IPS-18c (cell line): ENCODE results near the gene SHROOM3.

Experiments
- H3K4me3 ChIP-seq: 2 replicates; pipeline ENCODE4 v1.7.0; 2013; ENCODE audit warnings: low read depth, mild to moderate bottlenecking, low read length, moderate library complexity; ENCODE audit not compliant: insufficient read depth
- H3K9me3 ChIP-seq: one replicate; pipeline ENCODE4 v1.6.1; 2013; ENCODE audit warnings: mild to moderate bottlenecking, low read length, moderate library complexity; ENCODE audit not compliant: control insufficient read depth, insufficient read depth

The SHROOM3 gene

DNA sequence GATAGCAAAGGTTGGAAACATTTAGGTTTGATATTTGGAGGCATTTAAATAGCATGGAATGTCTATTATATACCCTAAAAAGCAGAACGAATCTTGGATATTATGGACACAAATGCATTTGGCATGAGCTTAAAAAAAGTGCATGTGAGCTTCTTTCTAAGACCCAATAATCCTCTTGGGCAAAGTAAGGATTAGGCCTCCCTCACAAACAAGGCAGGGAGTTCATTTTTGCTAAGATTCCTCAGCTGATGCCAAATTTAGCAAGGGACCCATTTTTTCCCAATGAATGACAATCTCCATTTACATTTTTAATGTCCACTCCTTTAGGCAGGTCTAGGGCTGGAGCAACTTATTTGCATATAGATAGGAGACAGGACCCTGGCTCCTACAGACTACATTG is 263.1 kb downstream of the SHROOM3 start:
- Histone ChIP-seq H3K4me3 (no peak overlapping the region), H3K9me3 (no peaks in the 10 kb centered on the region)

DNA sequence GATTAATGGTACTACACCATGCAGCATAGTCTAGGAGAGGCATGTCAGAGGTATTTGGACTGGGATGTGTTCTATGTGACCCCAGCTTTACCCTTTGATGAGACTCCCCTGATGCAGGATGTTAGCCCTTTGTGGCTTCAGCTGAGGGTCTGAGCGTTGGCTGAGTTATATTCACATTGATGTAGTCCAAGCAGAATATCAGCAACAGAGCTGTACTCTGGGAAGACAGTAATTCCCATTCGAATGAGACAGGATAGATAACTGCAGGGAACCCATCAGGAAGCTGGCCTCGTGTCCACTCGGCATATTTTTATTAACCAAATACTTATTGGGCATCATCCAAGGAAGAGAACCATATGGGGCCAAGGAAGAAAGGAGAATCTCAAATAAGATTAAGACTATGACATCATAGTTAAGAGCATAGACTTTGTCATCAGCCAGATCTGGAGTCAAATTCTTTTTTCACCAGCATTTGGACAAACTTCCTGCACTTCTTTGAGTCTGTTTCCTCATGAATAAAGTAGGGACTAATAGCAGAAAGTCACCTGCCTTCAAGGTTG is 264.8 kb downstream of the SHROOM3 start:
- Histone ChIP-seq H3K9me3 (no peaks in the 10 kb centered on the region), H3K4me3 (no peak overlapping the region)

DNA sequence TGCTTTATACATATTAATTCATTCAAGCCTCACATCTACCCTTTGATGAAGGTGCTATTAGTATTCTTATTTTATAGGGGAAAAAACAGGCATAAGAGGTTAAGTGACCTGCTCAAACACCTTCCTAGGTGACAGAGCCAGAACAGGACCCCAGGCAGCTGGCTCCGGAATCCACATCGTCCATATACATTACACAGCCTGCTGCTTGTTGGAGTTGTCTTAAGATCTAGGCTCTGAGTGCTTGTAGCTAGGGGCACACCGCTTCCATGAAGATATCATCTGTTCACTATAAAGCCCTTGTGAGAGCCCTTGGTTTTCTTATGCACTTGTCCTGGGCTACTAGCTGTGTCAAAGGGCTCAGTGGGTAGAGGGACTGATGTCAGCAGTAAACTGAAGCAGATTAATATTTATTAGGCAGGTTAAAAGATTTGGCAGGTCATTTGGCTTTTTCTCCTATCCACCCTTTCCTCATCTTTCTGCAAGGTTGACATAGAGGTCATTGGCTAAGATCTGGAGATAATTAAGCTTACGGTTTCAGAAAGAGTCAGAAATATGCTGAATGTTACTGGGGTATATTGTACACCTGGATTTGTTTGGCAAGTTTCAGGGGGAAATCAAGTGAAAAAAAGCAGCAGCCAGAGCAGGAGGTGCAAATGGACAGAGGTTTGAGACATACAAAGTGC is 267.6 kb downstream of the SHROOM3 start:
- Histone ChIP-seq H3K4me3 (no peak overlapping the region), H3K9me3 (no peaks in the 10 kb centered on the region)

DNA sequence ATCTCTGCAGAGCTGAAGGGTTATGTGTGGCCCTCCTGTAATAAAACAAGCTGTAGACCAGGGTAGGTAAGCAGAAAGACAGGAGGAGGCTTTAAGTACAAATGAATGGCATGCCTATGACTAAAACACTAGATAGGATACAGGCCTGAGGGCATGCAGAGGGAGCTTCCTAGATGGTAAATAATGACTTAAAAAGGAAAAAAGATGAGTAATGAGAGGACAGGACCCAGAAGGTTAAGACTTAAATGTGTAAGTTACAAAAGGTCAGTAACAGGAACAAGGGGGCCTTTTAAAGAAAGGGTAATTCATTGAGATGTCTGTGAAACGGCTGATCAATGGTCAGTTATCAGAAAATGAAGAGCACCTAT is 268.1 kb downstream of the SHROOM3 start:
- no peaks in the 10 kb centered on the region for H3K9me3 ChIP-seq
- H3K4me3 ChIP-seq: no peak overlapping the region

DNA sequence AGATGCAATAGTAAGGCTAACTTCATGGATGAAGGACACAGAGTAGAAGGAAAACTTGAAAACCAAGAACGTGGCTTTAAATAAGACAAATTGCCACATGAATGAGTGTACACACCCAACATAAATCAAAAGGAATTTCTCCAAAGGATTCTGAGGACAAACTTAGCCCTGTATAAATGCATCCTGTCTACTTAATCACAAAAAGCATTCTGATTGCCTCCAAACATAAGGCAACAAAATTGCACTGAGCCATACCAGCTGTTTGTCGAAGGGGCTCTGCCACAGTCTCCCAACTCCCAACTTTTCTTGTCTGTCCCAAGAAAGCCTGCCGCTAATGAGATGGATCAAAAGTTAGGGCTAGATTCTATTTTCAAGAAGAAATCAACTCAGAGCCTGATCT is 268.6 kb downstream of the SHROOM3 start:
- Histone ChIP-seq H3K4me3 (no peak overlapping the region), H3K9me3 (no peaks in the 10 kb centered on the region)

DNA sequence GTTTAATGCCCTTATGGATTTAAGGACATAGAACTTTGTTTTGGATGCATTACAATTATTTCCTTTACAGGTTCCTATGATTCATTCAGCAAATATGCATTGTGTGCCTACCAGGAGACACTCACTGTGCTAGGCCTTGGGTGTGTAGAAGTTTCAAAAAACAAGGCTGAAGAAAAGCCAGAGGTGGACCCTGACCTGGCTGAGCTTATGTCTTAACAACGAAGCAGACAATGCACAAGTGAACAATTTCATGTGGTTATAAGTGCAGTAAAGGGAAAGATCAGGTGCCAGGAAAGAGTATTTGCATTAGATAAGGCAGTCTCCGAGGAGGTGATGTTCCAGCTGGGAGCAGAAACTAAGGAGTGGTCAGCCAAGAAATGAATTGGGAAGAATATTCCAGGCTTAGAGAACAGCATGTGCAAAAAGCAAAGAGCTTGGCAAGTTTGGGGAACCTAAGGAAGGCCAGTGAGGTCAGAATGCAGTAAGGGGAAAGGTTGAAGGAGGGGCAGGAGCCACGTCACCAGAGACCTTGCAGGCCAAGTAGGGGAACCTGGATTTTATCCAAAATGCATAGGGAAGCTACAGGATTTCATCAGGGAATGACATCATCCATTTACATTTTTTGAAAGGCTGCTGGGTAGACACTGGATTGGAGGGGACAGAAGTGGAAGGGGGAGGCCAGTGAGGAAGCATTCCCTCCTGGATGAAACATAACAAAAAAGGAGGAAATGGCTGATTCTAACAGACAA is 269.3 kb downstream of the SHROOM3 start:
- Histone ChIP-seq H3K9me3 (no peaks in the 10 kb centered on the region), H3K4me3 (no peak overlapping the region)

DNA sequence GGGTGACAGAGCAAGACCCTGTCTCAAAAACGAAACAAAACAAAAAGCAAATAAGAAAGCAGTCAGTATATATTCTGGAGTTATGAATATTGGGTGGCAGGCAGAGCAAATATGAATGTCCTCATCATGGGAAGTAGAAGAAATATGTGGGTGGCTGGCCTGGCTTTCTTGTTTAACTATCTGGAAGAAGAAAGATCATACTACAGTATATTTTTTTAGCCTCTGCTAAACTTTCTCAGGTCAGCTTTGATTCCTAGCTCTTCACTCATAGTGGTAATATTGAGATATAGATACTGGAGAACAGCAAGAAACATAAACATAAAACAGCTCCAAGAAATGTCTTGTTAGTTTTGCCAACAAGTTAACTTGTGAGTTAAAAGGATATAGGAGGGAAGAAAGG is 270.4 kb downstream of the SHROOM3 start:
- no peak overlapping the region for H3K4me3 ChIP-seq
- H3K9me3 ChIP-seq: no peaks in the 10 kb centered on the region

DNA sequence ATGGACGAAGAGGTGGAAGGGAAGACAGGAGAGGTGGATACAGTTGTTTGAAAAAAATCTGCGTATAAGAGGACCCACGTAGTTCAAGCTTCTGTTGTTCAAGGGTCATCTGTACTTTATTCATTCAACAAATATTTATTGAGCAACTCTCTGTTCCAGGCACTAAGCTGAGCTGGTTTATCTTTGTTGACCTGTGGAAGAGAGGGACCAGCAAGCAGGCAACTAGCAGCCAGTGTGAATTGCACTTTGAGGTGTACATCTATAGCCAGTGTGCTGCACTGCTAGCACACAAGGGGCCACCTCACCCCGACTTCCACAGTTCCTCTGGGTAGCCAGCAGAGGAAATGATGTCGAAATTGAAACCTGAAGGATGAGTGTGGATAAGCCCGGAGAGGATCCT is 271.6 kb downstream of the SHROOM3 start:
- Histone ChIP-seq H3K9me3 (no peaks in the 10 kb centered on the region), H3K4me3 (no peak overlapping the region)

DNA sequence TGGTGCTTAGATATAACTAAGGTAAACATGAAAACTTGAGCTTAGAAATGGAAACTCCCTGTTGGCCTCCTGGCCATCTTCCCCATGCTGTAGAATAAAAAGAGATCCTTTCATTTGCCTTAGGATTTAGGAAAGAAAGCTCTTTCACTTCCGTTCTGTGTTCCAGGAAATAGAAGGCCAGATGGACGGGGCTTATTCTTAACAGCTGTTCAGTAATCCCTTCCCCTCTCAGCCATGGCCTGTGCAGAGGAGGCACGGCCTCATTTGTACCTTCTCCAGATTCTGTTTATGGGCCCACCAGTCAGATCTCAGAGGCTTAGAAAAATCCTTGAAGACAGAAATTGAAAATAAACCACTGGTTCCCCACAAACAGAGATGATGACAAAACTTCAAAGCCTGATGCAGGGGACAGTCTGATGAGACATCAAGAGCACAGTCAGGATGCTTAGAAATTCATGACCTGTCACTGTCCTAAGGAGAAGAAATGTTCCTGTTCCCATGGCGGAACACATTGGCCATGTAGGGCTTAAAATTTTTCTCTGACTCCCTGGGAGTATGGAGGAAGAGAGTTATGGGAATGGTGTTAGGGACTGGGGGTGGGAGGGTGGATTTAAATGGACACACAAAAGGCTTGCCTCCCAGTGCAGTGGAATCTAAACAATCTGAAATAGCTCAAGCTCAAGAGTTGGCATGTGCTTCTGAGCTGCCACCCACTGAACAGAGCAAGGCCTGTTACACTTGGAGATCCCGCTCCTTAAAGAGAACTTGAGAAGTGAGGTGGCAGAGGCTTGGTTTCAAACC is 274.1 kb downstream of the SHROOM3 start:
- no peak overlapping the region for H3K4me3 ChIP-seq

DNA sequence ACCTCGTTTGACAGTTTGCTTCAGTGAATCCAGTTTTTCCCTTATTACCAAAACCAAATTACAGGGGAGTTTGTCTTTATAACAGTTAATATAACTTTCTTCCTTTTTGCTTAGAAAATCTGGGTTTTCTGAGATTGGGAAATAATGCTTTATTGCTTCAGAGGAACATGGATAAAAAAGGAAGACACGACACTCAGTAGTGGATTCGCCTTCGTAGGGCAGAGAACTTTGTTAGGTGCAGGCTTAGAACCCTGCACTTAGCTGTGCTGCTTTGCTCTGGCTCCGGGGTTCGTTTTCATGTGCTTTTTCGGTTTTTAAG is 274.7 kb downstream of the SHROOM3 start:
- Histone ChIP-seq H3K4me3 (no peak overlapping the region), H3K9me3 (no peaks in the 10 kb centered on the region)

More for the DNA sequence above, 274.1 kb downstream of the SHROOM3 start:
- H3K9me3 ChIP-seq: no peaks in the 10 kb centered on the region

DNA sequence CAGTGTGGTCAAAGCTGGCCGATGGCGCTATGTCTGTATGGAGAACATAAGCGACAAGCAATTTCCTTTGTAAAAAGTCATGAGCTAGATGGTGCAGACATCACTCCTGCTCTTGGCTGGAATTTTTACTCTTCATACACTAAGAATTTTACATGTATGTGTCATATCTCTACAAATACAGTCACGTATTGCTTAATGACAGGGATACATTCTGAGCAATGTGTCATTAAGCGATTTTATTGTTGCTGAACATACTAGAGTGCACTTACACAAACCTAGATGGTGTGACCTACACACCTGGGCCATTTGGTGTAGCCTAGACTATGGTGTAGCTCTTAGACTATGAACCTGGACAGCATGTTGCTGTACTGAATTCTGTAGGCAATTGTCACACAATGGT is 277.5 kb downstream of the SHROOM3 start:
- Histone ChIP-seq H3K4me3 (no peak overlapping the region), H3K9me3 (no peaks in the 10 kb centered on the region)

DNA sequence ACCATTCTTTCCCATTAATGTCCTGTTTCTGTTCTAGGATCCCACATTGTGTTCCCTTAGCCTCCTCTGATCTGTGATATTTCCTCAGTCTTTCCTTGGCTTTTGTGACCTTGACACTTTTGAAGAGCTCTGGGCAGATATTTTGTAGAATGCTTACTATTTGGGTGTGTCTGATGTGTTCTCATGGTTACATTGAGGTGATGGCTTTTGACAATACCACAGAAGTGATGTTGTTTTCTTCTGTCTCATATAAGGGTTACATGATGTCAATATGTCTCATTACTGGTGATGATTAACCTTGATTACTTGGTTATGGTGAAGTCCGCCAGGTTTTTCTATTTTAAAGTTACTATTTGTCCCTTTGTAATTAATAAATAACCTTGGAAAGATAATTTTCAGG is 279.2 kb downstream of the SHROOM3 start:
- Histone ChIP-seq H3K9me3 (no peaks in the 10 kb centered on the region), H3K4me3 (no peak overlapping the region)

DNA sequence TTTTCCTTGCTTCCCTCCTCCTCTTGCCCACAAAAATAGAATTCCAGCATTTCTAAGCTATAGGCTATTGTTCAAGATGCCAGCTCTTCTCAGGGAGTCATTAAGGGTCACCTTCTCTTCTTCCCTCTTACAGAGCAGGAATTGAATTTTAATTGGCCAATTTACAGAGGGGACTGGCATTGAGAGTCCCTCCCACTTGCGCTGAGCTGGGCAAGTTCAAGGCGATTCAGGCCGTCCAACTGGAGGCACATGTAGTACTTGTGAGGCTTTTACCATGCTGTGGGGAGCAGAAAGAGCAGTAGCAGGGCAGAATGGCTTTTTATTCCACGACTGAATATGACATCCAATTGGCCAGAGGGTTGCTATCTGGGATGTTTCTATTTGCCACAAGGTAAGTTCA is 281.0 kb downstream of the SHROOM3 start:
- H3K9me3 ChIP-seq: no peaks in the 10 kb centered on the region
- H3K4me3 ChIP-seq: no peak overlapping the region

DNA sequence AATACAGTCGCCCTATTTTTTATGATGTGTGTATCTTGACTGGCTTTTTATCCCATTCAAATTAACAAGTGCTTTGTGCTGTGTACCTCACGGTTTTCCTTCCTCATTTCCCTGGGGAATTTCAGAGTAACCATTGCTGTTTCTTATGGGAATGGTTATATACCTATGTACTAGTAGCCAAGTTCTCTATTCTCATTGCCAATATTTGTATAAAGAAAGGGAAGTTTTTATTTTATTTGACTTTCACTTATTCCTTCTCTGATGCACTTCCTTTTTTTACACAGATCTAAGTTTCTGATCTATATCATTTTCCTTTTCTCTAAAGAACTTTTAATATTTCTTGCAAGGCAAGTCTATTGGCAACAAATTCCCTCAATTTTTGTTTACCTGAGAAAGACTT is 281.6 kb downstream of the SHROOM3 start:
- H3K4me3 ChIP-seq: no peak overlapping the region
- no peaks in the 10 kb centered on the region for H3K9me3 ChIP-seq

DNA sequence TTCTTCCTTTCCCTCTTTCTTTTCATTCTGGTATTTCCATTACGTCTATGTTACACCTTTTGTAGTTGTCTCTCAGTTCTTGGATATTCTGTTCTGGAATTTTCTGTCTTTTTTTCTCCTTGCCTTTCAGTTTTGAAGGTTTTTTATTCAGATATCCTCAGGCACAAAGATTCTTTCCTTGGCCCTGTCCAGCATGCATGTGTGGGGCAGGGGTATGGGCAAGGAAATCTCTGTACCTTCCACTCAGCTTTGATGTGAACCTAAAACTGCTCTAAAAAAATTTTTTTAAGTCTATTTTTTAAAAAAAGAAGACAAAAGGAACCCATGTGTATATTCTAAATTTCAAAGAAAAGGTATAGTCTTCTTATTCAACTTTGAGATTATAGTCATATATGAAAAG is 282.4 kb downstream of the SHROOM3 start:
- Histone ChIP-seq H3K9me3 (no peaks in the 10 kb centered on the region), H3K4me3 (no peak overlapping the region)

DNA sequence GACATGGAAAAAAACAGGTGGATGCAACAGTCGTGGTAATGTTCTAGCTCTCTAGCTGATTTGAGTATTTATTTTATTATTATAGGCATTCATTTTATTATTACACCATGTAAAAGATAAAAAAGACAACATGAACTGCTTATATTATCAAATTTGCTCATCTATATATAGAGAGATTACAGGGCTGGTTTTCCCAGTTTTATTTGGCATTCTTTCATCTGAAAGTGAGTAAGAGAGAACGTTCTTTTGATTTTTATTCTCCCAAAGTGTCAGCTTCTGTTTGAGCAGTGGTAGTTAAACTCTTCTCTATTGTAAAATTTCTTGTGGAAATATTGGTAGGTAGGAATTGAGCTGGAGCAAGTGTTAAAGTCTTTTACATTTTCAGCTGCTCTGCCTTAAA is 283.0 kb downstream of the SHROOM3 start:
- Histone ChIP-seq H3K4me3 (no peak overlapping the region), H3K9me3 (no peaks in the 10 kb centered on the region)

DNA sequence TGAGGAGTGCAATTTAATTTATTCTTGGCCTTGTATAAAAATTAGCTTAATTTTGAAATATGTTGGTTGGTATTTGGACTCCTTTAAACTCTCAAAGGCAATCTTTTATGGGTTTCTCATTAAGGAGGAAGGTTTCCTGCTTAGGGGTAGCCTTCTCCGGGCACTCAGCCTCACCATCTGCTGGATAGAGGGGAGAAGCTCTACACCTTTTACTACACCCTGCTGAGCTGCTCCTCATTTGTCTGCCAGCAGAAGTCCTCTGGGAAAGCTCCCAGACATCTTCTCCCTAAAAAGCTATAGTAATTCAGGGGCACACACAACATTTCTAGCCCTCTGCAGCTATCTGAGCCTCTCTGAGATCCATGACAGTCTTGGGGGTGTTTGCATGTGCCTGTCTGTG is 283.8 kb downstream of the SHROOM3 start:
- Histone ChIP-seq H3K9me3 (no peaks in the 10 kb centered on the region), H3K4me3 (no peak overlapping the region)

DNA sequence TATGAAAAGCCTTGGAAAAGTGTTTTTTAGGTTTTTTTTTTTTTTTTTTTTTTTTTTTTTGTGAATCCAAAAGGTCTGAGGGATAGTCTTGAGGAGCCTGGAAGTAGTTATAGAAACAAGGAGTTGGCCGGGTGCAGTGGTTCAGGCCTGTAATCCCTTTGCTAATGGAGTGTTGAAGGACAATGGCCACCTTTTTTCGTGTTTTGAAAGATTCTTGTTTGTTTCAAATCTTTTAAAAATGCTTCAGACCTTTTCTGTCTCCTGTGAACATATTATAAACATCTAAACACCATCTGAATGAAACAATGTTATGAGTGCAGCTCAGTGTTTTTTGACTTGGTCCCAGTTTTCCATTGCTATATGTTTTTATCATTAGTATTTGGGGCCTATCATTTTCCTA is 285.1 kb downstream of the SHROOM3 start:
- H3K9me3 ChIP-seq: no peaks in the 10 kb centered on the region
- H3K4me3 ChIP-seq: no peak overlapping the region
